ENCODE results near the gene ARMC5. TPM values are rescaled to one million over a fixed set of nuclear protein-coding genes. Genes with fewer than 3 reads are reported as not detected.
"Not testable (repeated sequence)": the region's sequence is repeated elsewhere in the genome, so short reads cannot be mapped to it uniquely, and the experiment has no call there.

Gene ARMC5, protein sequence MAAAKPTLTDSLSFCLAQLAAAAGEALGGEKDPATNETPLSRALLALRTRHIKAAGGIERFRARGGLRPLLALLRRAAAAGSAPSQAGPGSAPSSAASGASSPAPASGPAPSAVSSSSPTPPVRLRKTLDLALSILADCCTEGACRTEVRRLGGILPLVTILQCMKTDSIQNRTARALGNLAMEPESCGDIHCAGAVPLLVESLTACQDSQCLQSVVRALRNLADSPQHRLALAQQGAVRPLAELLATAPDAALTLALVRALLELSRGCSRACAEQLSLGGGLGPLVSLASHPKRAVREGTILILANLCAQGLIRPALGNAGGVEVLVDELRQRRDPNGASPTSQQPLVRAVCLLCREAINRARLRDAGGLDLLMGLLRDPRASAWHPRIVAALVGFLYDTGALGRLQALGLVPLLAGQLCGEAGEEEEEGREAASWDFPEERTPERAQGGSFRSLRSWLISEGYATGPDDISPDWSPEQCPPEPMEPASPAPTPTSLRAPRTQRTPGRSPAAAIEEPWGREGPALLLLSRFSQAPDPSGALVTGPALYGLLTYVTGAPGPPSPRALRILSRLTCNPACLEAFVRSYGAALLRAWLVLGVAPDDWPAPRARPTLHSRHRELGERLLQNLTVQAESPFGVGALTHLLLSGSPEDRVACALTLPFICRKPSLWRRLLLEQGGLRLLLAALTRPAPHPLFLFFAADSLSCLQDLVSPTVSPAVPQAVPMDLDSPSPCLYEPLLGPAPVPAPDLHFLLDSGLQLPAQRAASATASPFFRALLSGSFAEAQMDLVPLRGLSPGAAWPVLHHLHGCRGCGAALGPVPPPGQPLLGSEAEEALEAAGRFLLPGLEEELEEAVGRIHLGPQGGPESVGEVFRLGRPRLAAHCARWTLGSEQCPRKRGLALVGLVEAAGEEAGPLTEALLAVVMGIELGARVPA
- polyA plus RNA-seq (2013, experiment 1 of 2): 7.2 TPM
- polyA plus RNA-seq (2013, experiment 2 of 2): 5.8 TPM

DNA sequence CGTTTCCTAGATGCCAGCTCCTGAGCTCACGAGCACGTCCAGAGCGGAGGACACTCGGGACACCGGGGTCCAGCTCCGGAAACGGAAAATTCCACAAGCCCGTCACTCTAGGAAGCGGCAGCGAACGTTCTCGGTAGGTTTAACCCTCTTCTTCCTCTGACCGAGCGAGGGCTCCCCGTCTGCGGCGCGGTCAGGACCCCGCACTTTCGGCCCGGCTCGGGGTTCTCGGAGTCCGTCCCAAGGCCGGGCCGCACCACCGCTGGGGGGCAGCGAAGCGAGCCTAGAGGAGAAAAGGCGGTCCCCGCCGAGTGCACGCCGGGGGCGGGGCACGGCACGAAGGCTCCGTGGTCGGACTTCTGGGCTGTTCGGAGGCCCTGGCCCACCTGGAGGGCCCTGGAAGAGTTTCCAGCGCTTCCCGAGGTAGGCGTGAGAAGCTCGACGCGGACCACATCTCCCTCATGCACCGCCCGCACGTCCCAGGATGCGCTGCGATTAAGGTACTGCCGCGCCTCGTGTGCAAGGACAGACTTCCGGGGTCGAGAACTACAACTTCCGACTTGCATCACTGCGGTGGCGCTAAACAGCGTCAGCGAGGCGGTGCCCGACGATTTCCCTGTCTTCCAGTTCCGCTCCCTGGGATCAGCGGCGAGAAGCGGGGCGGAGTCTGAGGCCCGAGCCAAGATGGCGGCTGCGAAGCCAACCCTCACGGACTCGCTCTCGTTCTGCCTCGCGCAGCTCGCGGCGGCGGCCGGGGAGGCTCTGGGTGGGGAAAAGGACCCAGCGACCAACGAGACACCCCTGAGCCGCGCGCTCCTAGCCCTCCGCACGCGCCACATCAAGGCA lies at the start of gene ARMC5:
Gene ARMC5 (plus strand): TSS at position 658 of the 843 bp plus-strand sequence. CDS start 24 bp downstream, at position 682.
- H3K9me3 ChIP-seq (ENCODE audit: control insufficient read depth, low read length): no peaks in the 10 kb centered on the region
- WGBS, 2 experiments (ENCODE audit: insufficient coverage in 2 of 2): 0% methylated on average over 77 to 78 of the region's 91 CpGs
- peak within 1 kb of the TSS; percentile 99 for H3K27ac ChIP-seq (ENCODE audit: low read depth, low read length, severe bottlenecking)
- H3K4me3 ChIP-seq (ENCODE audit: extremely low read depth, insufficient read depth, low read length, poor library complexity, severe bottlenecking): peak within 1 kb of the TSS; percentile 88
- peaks cover 23% of the 10 kb centered on the region for H3K4me1 ChIP-seq (ENCODE audit: control insufficient read depth, insufficient read depth, low read length, poor library complexity, severe bottlenecking)
- H3K36me3 ChIP-seq (ENCODE audit: control insufficient read depth, insufficient read depth, low read length): peaks cover 34% of the 10 kb centered on the region

DNA sequence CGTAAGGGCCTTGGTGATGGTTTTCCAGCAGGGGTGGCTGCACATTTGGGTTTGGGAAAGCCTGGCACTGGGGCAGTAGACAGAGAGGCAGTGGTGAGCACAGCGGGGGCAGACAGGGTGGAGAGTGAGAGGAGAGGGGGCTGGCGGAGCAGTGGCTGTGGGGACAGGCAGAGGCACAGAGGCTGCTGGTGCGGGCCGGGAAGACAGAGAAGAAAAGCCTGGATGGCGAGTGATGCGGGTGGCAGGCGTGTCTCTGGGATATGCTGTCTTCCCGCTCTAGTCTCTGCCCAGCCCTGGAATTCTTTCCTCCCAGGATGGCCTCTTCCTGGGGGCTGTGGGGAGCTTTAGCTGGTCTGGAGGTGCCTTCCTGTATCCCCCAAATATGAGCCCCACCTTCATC lies 49.2 kb upstream of the ARMC5 start:
- WGBS, 2 experiments (ENCODE audit: insufficient coverage in 2 of 2): 88 to 89% methylated on average over 9 of the region's 9 CpGs
- Histone ChIP-seq H3K9me3 (ENCODE audit: control insufficient read depth, low read length) (no peaks in the 10 kb centered on the region), H3K27ac (ENCODE audit: low read depth, low read length, severe bottlenecking) (no peak overlapping the region), H3K4me3 (ENCODE audit: extremely low read depth, insufficient read depth, low read length, poor library complexity, severe bottlenecking) (no peak overlapping the region), H3K36me3 (ENCODE audit: control insufficient read depth, insufficient read depth, low read length) (no peaks in the 10 kb centered on the region), H3K4me1 (ENCODE audit: control insufficient read depth, insufficient read depth, low read length, poor library complexity, severe bottlenecking) (no peaks in the 10 kb centered on the region)

DNA sequence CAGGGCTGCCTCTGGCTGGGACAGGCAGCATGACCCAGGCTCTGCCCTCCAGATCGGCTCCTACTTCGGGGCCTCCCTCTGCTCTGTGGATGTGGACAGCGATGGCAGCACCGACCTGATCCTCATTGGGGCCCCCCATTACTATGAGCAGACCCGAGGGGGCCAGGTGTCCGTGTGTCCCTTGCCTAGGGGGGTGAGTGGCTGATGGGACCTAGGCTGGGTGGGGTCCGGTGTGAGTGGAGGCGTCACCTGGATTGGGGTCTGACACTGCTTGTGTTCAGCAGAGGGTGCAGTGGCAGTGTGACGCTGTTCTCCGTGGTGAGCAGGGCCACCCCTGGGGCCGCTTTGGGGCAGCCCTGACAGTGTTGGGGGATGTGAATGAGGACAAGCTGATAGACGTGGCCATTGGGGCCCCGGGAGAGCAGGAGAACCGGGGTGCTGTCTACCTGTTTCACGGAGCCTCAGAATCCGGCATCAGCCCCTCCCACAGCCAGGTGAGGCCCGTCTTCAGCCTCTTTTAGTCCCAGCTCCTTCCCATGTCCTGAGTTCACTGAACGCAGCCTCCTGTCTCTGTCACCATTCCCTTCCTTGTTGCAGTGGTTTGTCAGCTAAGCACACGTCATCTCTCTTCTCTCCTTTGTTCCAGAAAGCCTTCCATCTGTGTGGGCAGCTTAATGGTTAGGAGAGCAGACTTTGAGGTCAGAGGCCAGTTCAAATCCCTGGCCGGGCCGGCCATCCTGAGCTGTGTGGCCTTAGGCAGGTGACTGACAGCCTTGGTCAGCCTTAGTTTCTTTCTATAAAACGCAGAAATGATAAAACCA lies 48.1 kb upstream of the ARMC5 start:
- no peaks in the 10 kb centered on the region for H3K36me3 ChIP-seq (ENCODE audit: control insufficient read depth, insufficient read depth, low read length)
- no peak overlapping the region for H3K27ac ChIP-seq (ENCODE audit: low read depth, low read length, severe bottlenecking)
- H3K9me3 ChIP-seq (ENCODE audit: control insufficient read depth, low read length): no peaks in the 10 kb centered on the region
- WGBS, 2 experiments (ENCODE audit: insufficient coverage in 2 of 2): 84 to 85% methylated on average over 18 to 19 of the region's 22 CpGs
- no peaks in the 10 kb centered on the region for H3K4me1 ChIP-seq (ENCODE audit: control insufficient read depth, insufficient read depth, low read length, poor library complexity, severe bottlenecking)
- no peak overlapping the region for H3K4me3 ChIP-seq (ENCODE audit: extremely low read depth, insufficient read depth, low read length, poor library complexity, severe bottlenecking)

DNA sequence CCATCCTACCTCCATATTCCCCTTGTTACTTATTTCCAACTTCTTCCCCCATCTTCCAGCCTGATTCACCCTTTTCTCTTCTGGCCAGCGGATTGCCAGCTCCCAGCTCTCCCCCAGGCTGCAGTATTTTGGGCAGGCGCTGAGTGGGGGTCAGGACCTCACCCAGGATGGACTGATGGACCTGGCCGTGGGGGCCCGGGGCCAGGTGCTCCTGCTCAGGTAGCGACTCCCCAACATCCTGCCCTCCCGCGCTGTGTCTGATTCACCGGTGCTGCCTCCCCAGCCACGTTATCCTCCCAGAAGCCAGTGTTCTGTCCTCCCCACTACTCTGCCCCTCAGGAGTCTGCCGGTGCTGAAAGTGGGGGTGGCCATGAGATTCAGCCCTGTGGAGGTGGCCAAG lies 46.6 kb upstream of the ARMC5 start:
- no peaks in the 10 kb centered on the region for H3K36me3 ChIP-seq (ENCODE audit: control insufficient read depth, insufficient read depth, low read length)
- H3K4me3 ChIP-seq (ENCODE audit: extremely low read depth, insufficient read depth, low read length, poor library complexity, severe bottlenecking): no peak overlapping the region
- H3K9me3 ChIP-seq (ENCODE audit: control insufficient read depth, low read length): no peaks in the 10 kb centered on the region
- H3K4me1 ChIP-seq (ENCODE audit: control insufficient read depth, insufficient read depth, low read length, poor library complexity, severe bottlenecking): no peaks in the 10 kb centered on the region
- H3K27ac ChIP-seq (ENCODE audit: low read depth, low read length, severe bottlenecking): no peak overlapping the region
- 81 to 83% methylated on average over 5 of the region's 10 CpGs for WGBS, 2 experiments (ENCODE audit: insufficient coverage in 2 of 2)

DNA sequence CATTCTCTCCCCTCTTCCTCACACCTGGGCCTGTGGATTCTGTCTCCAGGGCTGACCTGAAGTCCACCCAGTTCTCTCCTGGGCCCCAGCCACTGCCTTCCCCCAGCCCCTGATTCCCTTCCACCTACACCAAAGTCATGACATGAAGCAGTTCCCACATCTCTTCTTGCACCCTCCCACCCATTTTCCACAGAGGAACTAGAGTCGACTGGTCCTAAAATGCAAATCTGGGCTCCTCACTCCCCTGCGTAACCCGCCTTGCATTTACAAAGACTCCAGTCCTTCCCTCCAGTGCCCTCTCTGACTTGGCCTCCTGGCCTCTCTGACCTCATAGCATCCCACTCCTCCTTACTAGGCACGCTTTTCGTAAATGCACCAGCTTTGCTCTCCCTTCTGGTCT lies 45.9 kb upstream of the ARMC5 start:
- no peaks in the 10 kb centered on the region for H3K9me3 ChIP-seq (ENCODE audit: control insufficient read depth, low read length)
- no peak overlapping the region for H3K4me3 ChIP-seq (ENCODE audit: extremely low read depth, insufficient read depth, low read length, poor library complexity, severe bottlenecking)
- WGBS, 2 experiments (ENCODE audit: insufficient coverage in 2 of 2): 83 to 98% methylated on average over 5 of the region's 5 CpGs
- H3K36me3 ChIP-seq (ENCODE audit: control insufficient read depth, insufficient read depth, low read length): no peaks in the 10 kb centered on the region
- no peak overlapping the region for H3K27ac ChIP-seq (ENCODE audit: low read depth, low read length, severe bottlenecking)
- H3K4me1 ChIP-seq (ENCODE audit: control insufficient read depth, insufficient read depth, low read length, poor library complexity, severe bottlenecking): no peaks in the 10 kb centered on the region

DNA sequence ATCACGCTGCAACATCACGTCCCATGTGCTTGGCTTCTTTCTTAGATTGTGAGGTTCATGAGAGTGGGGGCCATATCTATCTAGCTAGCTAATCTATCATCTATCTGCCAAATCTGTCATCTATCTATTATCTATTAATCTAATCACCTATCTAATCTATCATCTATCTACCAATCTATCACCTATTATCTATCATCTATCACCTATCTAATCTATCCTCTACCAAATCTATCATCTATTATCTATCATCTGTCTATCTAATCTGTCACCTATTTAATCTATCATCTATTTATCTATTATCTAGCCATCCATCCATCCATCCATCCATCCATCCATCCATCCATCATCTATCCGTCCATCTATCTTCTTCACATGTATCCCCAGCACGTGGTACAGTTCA lies 45.4 kb upstream of the ARMC5 start:
- Histone ChIP-seq H3K4me3 (ENCODE audit: extremely low read depth, insufficient read depth, low read length, poor library complexity, severe bottlenecking) (no peak overlapping the region), H3K27ac (ENCODE audit: low read depth, low read length, severe bottlenecking) (no peak overlapping the region), H3K36me3 (ENCODE audit: control insufficient read depth, insufficient read depth, low read length) (no peaks in the 10 kb centered on the region), H3K4me1 (ENCODE audit: control insufficient read depth, insufficient read depth, low read length, poor library complexity, severe bottlenecking) (no peaks in the 10 kb centered on the region), H3K9me3 (ENCODE audit: control insufficient read depth, low read length) (no peaks in the 10 kb centered on the region)
- WGBS, 2 experiments (ENCODE audit: insufficient coverage in 2 of 2): 87 to 92% methylated on average over 4 of the region's 4 CpGs

DNA sequence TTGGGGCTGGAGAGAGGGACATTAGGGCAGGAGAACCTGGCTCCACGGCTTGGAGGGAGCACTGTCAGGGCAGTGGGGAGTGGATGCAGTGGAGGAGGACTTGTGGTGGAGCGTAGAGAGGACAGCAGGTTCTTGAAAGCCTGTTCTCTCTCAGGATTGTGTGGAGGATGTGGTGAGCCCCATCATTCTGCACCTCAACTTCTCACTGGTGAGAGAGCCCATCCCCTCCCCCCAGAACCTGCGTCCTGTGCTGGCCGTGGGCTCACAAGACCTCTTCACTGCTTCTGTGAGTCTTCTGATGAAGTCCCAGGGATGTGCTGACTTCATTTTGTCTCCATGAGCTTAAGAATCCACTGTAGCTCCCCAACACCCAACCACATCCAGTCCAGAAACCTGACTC lies 44.6 kb upstream of the ARMC5 start:
- Histone ChIP-seq H3K9me3 (ENCODE audit: control insufficient read depth, low read length) (no peaks in the 10 kb centered on the region), H3K36me3 (ENCODE audit: control insufficient read depth, insufficient read depth, low read length) (no peaks in the 10 kb centered on the region), H3K4me1 (ENCODE audit: control insufficient read depth, insufficient read depth, low read length, poor library complexity, severe bottlenecking) (no peaks in the 10 kb centered on the region), H3K4me3 (ENCODE audit: extremely low read depth, insufficient read depth, low read length, poor library complexity, severe bottlenecking) (no peak overlapping the region), H3K27ac (ENCODE audit: low read depth, low read length, severe bottlenecking) (no peak overlapping the region)
- 63 to 81% methylated on average over 1 to 3 of the region's 4 CpGs for WGBS, 2 experiments (ENCODE audit: insufficient coverage in 2 of 2)

DNA sequence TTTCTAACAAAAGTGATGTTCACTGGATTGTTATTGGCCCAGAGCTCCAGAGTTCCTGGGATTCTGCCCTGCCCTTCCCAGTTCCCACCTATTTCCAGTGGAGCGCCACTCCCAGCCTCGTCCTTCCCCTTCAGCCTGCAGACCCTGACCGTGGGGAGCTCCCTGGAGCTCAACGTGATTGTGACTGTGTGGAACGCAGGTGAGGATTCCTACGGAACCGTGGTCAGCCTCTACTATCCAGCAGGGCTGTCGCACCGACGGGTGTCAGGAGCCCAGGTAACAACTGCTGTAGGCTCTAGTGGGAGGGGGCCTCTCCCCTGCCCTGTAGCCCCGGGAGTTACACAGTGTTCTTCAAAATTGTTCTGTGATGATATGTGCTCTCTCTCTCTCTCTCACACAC lies 42.9 kb upstream of the ARMC5 start:
- no peak overlapping the region for H3K4me3 ChIP-seq (ENCODE audit: extremely low read depth, insufficient read depth, low read length, poor library complexity, severe bottlenecking)
- 78 to 85% methylated on average over 7 to 9 of the region's 11 CpGs for WGBS, 2 experiments (ENCODE audit: insufficient coverage in 2 of 2)
- H3K4me1 ChIP-seq (ENCODE audit: control insufficient read depth, insufficient read depth, low read length, poor library complexity, severe bottlenecking): no peaks in the 10 kb centered on the region
- H3K36me3 ChIP-seq (ENCODE audit: control insufficient read depth, insufficient read depth, low read length): no peaks in the 10 kb centered on the region
- H3K9me3 ChIP-seq (ENCODE audit: control insufficient read depth, low read length): no peaks in the 10 kb centered on the region
- no peak overlapping the region for H3K27ac ChIP-seq (ENCODE audit: low read depth, low read length, severe bottlenecking)

DNA sequence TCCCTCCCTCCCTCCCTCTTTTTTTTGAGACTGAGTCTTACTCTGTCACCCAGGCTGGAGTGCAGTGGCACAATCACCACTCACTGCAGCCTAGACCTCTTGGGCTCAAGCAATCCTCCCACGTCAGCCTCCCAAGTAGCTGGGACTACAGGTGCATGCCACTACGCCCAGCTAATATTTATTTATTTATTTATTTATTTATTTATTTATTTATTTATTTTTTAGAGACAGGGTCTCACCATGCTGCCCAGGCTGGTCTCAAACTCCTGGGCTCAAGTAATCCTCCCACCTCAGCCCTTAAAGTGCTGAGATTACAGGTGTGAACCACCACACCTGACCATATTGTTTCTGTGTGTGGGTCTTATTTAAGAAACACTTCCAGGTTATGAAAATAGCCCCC lies 42.3 kb upstream of the ARMC5 start:
- not testable (repeated sequence) for H3K9me3 ChIP-seq (ENCODE audit: control insufficient read depth, low read length); H3K4me1 ChIP-seq (ENCODE audit: control insufficient read depth, insufficient read depth, low read length, poor library complexity, severe bottlenecking); H3K27ac ChIP-seq (ENCODE audit: low read depth, low read length, severe bottlenecking); H3K36me3 ChIP-seq (ENCODE audit: control insufficient read depth, insufficient read depth, low read length); H3K4me3 ChIP-seq (ENCODE audit: extremely low read depth, insufficient read depth, low read length, poor library complexity, severe bottlenecking)
- 100% methylated on average over 1 of the region's 2 CpGs; no CpG with 5 or more reads in 1 of the 2 experiments for WGBS, 2 experiments (ENCODE audit: insufficient coverage in 2 of 2)
